Activated T-cell treated with anti-CD3 and anti-CD28 coated beads, Interleukin-2, amount 50 U/mL, for 4 hours (primary cell): ENCODE data around the gene KIF18A. TPM values are rescaled to one million over a fixed set of nuclear protein-coding genes. Genes with fewer than 3 reads are reported as not detected.
"Not testable (repeated sequence)": the region's sequence is repeated elsewhere in the genome, so short reads cannot be mapped to it uniquely, and the experiment has no call there.

Experiments used
- ATAC-seq, 2 donors: fragments of 200-7000 bp; cut with Tn5 transposase; one replicate each; pipeline ENCODE4 v1.10.0; 2021
- DNase-seq: peaks from one replicate; pipeline ENCODE4 v3.0.0-alpha.2; 2020
- H3K27me3 Mint-ChIP-seq: one replicate; pipeline ENCODE4 v1.8.0; 2021; ENCODE audit warnings: low read depth, mixed read lengths
- H3K36me3 Mint-ChIP-seq: one replicate; pipeline ENCODE4 v1.8.0; 2022; ENCODE audit warnings: mixed read lengths; ENCODE audit not compliant: insufficient read depth
- H3K4me1 Mint-ChIP-seq: one replicate; pipeline ENCODE4 v1.8.0; 2021; ENCODE audit warnings: low read depth, mixed read lengths
- H3K4me3 Mint-ChIP-seq: one replicate; pipeline ENCODE4 v1.8.0; 2021; ENCODE audit warnings: mild to moderate bottlenecking, moderate library complexity, mixed read lengths
- H3K9me3 Mint-ChIP-seq: one replicate; pipeline ENCODE4 v1.8.0; 2021; ENCODE audit warnings: mixed read lengths
- total RNA-seq, 3 donors: library from RNA; stranded (reverse); gene quantifications; one replicate each; pipeline ENCODE4 v1.2.1, GENCODE V29; 2021

KIF18A gene
- total RNA-seq, 3 donors from 2014 or later: 2.8 to 4.0 (median 2.9) TPM

- Mint-ChIP-seq H3K36me3 (no peaks in the 10 kb centered on the region), H3K27me3 (no peaks in the 10 kb centered on the region), H3K9me3 (no peaks in the 10 kb centered on the region), H3K4me1 (peaks cover 2% of the 10 kb centered on the region), H3K4me3 (no peak overlapping the region)
- no peak for ATAC-seq
- DNase-seq: no peak
Observed at GRCh38 chr11:28092786-28093185, 15.2 kb downstream of the KIF18A start.

GRCh38 chr11:28090052-28090749 is 17.8 kb downstream of the KIF18A start:
- Mint-ChIP-seq H3K27me3 (no peaks in the 10 kb centered on the region), H3K4me1 (no peaks in the 10 kb centered on the region), H3K4me3 (no peak overlapping the region), H3K9me3 (no peaks in the 10 kb centered on the region), H3K36me3 (no peaks in the 10 kb centered on the region)
- DNase-seq (no peak), ATAC-seq (no peak)

DNA sequence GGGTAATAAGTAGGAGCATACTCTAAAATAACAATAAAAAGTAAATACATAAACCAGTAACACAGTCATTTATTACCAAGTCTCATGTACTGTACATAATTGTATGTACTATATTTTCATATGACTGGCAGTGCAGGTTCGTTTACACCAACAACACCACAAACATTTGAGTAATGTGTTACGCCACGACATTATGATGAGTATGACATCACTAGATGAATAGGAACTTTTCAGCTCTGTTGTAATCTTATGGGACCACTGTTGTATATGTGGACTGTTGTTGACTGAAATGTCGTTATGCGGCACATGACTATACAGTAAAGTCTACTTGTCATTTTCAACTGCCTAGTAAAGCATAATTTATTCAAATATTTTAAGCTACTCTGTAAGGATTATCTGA is 18.6 kb downstream of the KIF18A start:
- DNase-seq (no peak), ATAC-seq (no peak)
- no peaks in the 10 kb centered on the region for H3K9me3 Mint-ChIP-seq
- H3K4me1 Mint-ChIP-seq: no peaks in the 10 kb centered on the region
- no peak overlapping the region for H3K4me3 Mint-ChIP-seq
- H3K27me3 Mint-ChIP-seq: no peaks in the 10 kb centered on the region
- H3K36me3 Mint-ChIP-seq: no peaks in the 10 kb centered on the region

DNA sequence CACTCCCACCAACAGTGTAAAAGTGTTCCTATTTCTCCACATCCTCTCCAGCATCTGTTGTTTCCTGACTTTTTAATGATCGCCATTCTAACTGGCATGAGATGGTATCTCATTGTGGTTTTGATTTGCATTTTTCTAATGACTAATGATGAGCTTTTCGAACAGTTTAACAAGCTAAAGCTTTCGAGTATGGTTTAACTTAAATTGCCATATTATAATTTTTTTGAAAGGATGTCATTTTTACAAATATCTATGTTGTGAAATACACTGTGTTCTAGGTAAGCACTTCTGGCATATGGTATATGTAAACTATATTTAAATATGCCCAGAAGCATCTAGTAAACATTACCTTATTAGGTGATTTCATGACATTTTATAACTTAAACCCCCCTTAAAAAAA is 20.3 kb downstream of the KIF18A start:
- H3K9me3 Mint-ChIP-seq, H3K27me3 Mint-ChIP-seq, H3K4me1 Mint-ChIP-seq, H3K36me3 Mint-ChIP-seq, DNase-seq, ATAC-seq, H3K4me3 Mint-ChIP-seq: not testable (repeated sequence)

- not testable (repeated sequence) for H3K4me3 Mint-ChIP-seq, DNase-seq, H3K27me3 Mint-ChIP-seq, H3K36me3 Mint-ChIP-seq, ATAC-seq, H3K4me1 Mint-ChIP-seq, H3K9me3 Mint-ChIP-seq
Observed at GRCh38 chr11:28087192-28087591, 20.8 kb downstream of the KIF18A start.

DNA sequence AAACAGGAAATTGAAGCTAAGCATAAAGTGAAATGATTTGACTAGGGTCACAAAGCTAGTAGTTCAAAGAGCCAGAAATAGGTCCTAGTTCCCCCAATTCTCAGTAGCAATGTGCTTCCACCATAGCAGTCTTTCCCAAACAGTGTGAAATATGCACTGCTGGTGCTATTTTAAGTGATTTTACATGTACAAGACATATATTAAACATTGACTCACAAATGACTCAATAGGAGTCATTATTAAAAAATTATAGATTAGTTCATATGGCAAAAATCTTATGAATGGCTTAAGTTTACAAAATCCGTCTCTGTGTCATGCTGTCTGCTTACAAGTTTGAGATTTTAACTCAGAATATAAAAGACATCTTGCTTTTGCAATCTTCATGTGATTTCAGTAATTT is 21.4 kb downstream of the KIF18A start:
- no peak overlapping the region for H3K4me3 Mint-ChIP-seq
- no peaks in the 10 kb centered on the region for H3K27me3 Mint-ChIP-seq
- ATAC-seq (no peak), DNase-seq (no peak)
- no peaks in the 10 kb centered on the region for H3K4me1 Mint-ChIP-seq
- H3K9me3 Mint-ChIP-seq: no peaks in the 10 kb centered on the region
- no peaks in the 10 kb centered on the region for H3K36me3 Mint-ChIP-seq

DNA sequence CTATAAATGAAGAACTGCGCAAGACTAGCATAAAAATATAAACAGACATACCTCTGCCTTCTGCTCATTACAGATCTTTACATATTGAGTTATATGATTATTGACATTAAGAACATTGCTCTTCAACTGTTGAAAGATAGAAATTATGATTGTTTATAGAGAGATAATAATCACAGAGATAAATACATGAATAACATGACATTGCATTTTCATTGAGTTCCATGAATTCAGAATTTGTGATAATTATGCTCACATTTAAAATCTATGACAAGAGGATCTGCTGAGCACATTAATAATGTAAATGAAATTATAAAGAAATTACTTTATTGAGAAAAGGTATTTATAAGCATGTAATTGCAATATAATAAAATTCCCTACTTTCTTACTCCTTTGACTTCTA is 24.8 kb downstream of the KIF18A start:
- no peak for ATAC-seq
- Mint-ChIP-seq H3K36me3 (peaks cover 1% of the 10 kb centered on the region), H3K9me3 (no peaks in the 10 kb centered on the region), H3K4me3 (no peak overlapping the region), H3K4me1 (no peaks in the 10 kb centered on the region), H3K27me3 (no peaks in the 10 kb centered on the region)
- no peak for DNase-seq

DNA sequence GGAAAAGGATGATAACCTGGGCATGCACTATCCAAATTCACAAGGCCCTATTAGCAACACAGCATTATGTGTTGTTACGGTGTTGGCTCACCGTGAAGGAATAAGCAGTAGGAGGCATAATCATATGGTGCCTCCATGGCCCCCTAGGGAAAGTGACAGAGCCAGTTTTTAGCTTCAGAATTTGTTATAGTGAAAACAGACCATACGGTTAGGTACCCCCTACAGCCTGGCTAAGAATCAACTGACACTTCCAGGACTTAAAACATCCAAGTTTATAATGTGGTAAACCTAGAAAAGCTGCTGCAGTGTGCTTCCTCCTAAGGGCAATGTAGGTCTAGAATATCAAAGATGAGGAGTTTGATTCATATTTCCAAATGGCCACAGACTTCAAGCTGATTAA is 30.4 kb downstream of the KIF18A start:
- ATAC-seq (no peak), DNase-seq (no peak)
- peaks cover 1% of the 10 kb centered on the region for H3K36me3 Mint-ChIP-seq
- peaks cover 3% of the 10 kb centered on the region for H3K4me1 Mint-ChIP-seq
- H3K4me3 Mint-ChIP-seq: no peak overlapping the region
- no peaks in the 10 kb centered on the region for H3K9me3 Mint-ChIP-seq
- no peaks in the 10 kb centered on the region for H3K27me3 Mint-ChIP-seq

DNA sequence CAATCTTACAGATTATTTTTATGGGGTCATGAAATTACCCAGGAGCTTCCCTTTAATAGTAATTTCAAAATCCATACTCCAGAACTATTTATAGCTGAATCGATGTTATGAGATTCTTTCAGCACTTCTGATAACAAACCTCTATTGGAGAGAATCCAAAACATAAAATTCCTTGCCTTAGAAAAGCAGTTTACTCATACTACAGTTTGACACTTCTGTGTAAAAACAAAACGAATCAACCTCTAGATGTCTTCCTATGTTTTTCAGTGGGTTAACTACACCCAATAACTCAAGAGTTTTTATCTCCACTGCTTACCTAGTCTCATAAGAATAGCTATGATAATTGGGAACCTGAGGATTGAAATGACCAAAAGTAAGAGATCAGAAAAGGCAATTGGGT is 35.6 kb downstream of the KIF18A start:
- Mint-ChIP-seq H3K4me3 (no peak overlapping the region), H3K9me3 (no peaks in the 10 kb centered on the region), H3K4me1 (peaks cover 3% of the 10 kb centered on the region), H3K27me3 (no peaks in the 10 kb centered on the region), H3K36me3 (no peaks in the 10 kb centered on the region)
- DNase-seq: no peak
- no peak for ATAC-seq

- ATAC-seq: no peak
- peaks cover 3% of the 10 kb centered on the region for H3K4me1 Mint-ChIP-seq
- no peaks in the 10 kb centered on the region for H3K36me3 Mint-ChIP-seq
- no peak overlapping the region for H3K4me3 Mint-ChIP-seq
- no peak for DNase-seq
- H3K27me3 Mint-ChIP-seq: no peaks in the 10 kb centered on the region
- H3K9me3 Mint-ChIP-seq: no peaks in the 10 kb centered on the region
Observed at GRCh38 chr11:28071305-28071704, 36.7 kb downstream of the KIF18A start.

- no peaks in the 10 kb centered on the region for H3K36me3 Mint-ChIP-seq
- no peak for DNase-seq
- H3K27me3 Mint-ChIP-seq: no peaks in the 10 kb centered on the region
- no peak overlapping the region for H3K4me3 Mint-ChIP-seq
- H3K4me1 Mint-ChIP-seq: no peaks in the 10 kb centered on the region
- H3K9me3 Mint-ChIP-seq: no peaks in the 10 kb centered on the region
- no peak for ATAC-seq
Observed at GRCh38 chr11:28058333-28058732, 49.6 kb downstream of the KIF18A start.

DNA sequence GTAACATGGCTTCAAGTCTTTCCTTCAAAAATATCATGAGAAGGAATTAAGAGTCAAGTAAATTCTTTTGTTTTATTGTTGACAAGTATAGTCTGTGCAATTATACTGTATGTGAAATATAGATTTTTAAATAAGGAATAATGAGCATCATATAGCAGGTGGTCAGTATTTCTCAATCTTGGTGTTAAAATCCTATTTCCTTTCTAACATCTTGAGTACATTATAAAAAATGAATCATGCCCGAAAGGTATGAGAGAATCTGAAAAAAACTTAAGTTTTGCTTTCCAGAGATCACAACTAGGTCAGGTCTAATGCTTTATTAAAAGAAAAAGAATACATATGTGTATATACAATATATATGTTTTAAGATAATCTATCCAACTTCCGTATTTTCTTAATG is 53.1 kb downstream of the KIF18A start:
- H3K9me3 Mint-ChIP-seq: no peaks in the 10 kb centered on the region

DNA sequence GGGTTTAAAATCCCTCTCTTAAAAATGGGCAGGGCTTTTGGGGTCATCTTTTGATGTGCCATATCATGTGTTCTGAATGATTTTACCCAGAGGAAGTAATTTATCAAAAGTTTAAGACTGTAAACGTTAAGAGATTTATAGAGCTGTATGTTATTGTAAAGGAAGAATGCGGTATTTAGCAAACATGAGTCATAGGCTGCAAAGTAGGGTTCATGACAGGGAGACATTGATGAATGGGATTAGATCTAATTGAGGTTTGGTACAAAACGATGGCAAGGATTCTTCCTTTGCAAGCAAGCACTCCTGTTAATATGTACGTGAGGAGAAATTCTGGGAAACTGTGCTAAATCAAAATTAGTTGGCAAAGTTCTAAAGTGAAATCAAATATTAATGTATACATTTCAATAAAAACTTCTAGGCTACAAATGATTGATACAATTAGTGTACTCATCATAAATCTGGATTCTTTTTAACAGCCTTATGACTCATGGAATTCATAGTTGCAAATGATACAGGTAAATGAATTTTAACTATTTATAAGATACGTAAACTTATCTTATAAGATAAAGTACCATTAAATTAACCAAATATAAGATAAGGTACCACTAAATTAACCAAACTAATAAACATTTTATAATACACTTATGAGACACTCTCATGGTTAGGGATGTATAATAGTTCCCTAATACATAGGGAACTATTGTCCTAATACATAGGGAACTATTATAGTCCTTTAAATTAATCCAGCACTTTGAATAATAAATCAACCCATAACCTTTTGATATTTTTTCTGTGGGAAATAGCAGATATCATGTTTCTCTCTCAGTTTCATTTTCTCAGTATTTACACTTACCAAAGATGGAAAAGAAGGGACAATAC is 58.4 kb downstream of the KIF18A start:
- Mint-ChIP-seq H3K9me3 (no peaks in the 10 kb centered on the region), H3K36me3 (no peaks in the 10 kb centered on the region), H3K27me3 (no peaks in the 10 kb centered on the region), H3K4me1 (no peaks in the 10 kb centered on the region), H3K4me3 (no peak overlapping the region)
- DNase-seq: no peak
- no peak for ATAC-seq

More for the DNA sequence above, 53.1 kb downstream of the KIF18A start:
- ATAC-seq: no peak
- H3K4me3 Mint-ChIP-seq: no peak overlapping the region
- no peaks in the 10 kb centered on the region for H3K36me3 Mint-ChIP-seq
- H3K27me3 Mint-ChIP-seq: no peaks in the 10 kb centered on the region
- no peak for DNase-seq
- no peaks in the 10 kb centered on the region for H3K4me1 Mint-ChIP-seq

- ATAC-seq (no peak), DNase-seq (no peak)
- no peaks in the 10 kb centered on the region for H3K27me3 Mint-ChIP-seq
- H3K36me3 Mint-ChIP-seq: no peaks in the 10 kb centered on the region
- H3K9me3 Mint-ChIP-seq: no peaks in the 10 kb centered on the region
- H3K4me3 Mint-ChIP-seq: no peak overlapping the region
- H3K4me1 Mint-ChIP-seq: no peaks in the 10 kb centered on the region
Observed at GRCh38 chr11:28048812-28049211, 59.1 kb downstream of the KIF18A start.
